ENCODE data around the gene TNRC18. TPM values are rescaled to one million over a fixed set of nuclear protein-coding genes. Genes with fewer than 3 reads are reported as not detected.

TNRC18 gene
- total and polyA plus RNA-seq, 2 of the 8 experiments (the other 6 are each of a cell fraction or from before 2014, with no cell fraction given) = 1.7 to 8.6 TPM

DNA sequence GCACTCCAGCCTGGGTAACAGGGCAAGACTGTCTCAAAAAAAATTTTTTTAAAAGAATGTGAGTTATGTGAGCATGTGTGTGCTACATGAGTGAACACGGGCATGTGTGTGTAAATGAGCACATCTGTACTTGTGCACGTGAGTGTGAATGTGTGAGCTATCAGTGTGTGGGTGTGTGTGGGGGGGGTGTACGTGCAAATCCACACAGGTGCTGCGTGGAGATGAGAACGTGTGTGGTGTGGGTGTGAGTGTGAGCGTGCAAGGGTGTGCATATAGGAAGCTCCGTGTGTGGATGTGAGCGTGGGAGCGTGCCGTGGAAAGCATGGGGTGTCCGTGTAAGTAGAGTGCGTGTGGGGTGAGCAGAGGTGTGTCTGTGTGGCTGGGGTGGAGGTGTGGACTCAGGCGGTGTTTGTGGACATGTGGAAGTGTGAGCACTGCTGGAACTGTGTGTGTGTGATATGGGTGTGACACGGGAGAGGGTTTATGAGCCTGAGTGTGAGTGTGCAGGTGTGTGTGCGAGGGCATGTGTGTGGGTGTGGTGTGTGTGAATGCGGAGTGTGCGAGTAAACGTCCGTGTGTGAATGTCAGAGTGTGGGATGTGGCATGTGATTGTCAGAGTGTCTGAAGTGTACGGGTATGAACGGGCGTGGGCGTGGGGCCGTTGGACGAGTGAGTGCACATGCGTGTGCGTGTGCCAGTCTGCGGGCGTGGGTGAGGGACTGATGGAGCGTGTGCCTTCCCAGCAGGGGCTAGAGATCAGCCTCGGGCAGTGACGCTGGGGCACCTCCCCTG is 45.9 kb upstream of the TNRC18 start:
- WGBS, 2 experiments (ENCODE audit: extremely low coverage in 1 of 2, insufficient coverage in 1 of 2, insufficient read length in 1 of 2, insufficient replicate concordance in 2 of 2, low coverage in 1 of 2, low lambda C conversion rate in 2 of 2, missing lambda C conversion rate in 1 of 2) = 92 to 100% methylated on average over 4 to 31 of the region's 32 CpGs

More for the DNA sequence above, 45.9 kb upstream of the TNRC18 start:
- no peak overlapping the region for H2BK15ac ChIP-seq (ENCODE audit: low read length)
- H2BK120ac ChIP-seq (replicated peaks; ENCODE audit: low read depth, low read length) = no peak overlapping the region
- H3K4me2 ChIP-seq (ENCODE audit: insufficient read depth in 1 of 2, low read depth in 2 of 2, low read length in 2 of 2) = no peak overlapping the region
- FAIRE-seq (no peak), DNase-seq (ENCODE audit: low read depth in 1 of 2, low spot score in 2 of 2) (no peak)
- peak overlapping the region; percentile 77; the same call in 1 of the 2 replicates for H2BK12ac ChIP-seq (ENCODE audit: low read depth, low read length)
- H3K36me3 ChIP-seq (ENCODE audit: control insufficient read depth in 2 of 4, insufficient read depth in 4 of 4, low read length in 3 of 4) = no peaks in the 10 kb centered on the region
- no peaks in the 10 kb centered on the region for H3K9me3 ChIP-seq (ENCODE audit: insufficient read depth in 2 of 2, low read depth in 1 of 2, low read length in 1 of 2)
- no peaks in the 10 kb centered on the region for H3K79me2 ChIP-seq (ENCODE audit: control insufficient read depth in 1 of 2, insufficient read depth in 2 of 2, low read length in 2 of 2)
- H2BK5ac ChIP-seq (ENCODE audit: low read depth, low read length) = peak overlapping the region; percentile 32; the same call in 1 of the 2 replicates
- no peaks in the 10 kb centered on the region for H3K79me1 ChIP-seq (ENCODE audit: low read depth, low read length)
- H3K27me3 ChIP-seq (replicated peaks in 1 of 4; ENCODE audit: control insufficient read depth in 3 of 4, extremely low read depth in 1 of 4, insufficient read depth in 3 of 4, low read length in 3 of 4) = no peaks in the 10 kb centered on the region
- H3K4me3 ChIP-seq (ENCODE audit: extremely low read depth in 1 of 4, insufficient read depth in 2 of 4, low read depth in 3 of 4, low read length in 4 of 4) = no peak overlapping the region
- peaks cover 0 to 10% of the 10 kb centered on the region in 2 experiments for H4K20me1 ChIP-seq (replicated peaks in 1 of 2; ENCODE audit: control insufficient read depth in 1 of 2, insufficient read depth in 2 of 2, low read length in 2 of 2)
- no peaks in the 10 kb centered on the region for H3K4me1 ChIP-seq (replicated peaks in 1 of 4; ENCODE audit: control insufficient read depth in 3 of 4, insufficient read depth in 4 of 4, low read length in 3 of 4)
- H2BK20ac ChIP-seq (ENCODE audit: low read length) = no peak overlapping the region
- H4K8ac ChIP-seq (ENCODE audit: extremely low read depth, insufficient read depth, low read length) = no peak overlapping the region; the same call in 1 of the 2 replicates
- no peak overlapping the region for H2AFZ ChIP-seq (ENCODE audit: low read length)
- TF ChIP-seq GTF2F1 (IDR thresholded peaks at IDR 0.05; ENCODE audit: borderline replicate concordance, low read depth, low read length) (no peak), FOSL1 (IDR thresholded peaks at IDR 0.05; ENCODE audit: insufficient read depth, low read depth, low read length) (no peak), KDM1A (IDR thresholded peaks at IDR 0.05; ENCODE audit: borderline replicate concordance, low read length) (no peak)
- H3K4ac ChIP-seq (replicated peaks; ENCODE audit: insufficient read length, low read depth, low read length) = peak overlapping the region; percentile 38
- H2AK5ac ChIP-seq (ENCODE audit: low read depth, low read length) = peak overlapping the region; percentile 96; the same call in 1 of the 2 replicates
- no peak overlapping the region for H3K18ac ChIP-seq (ENCODE audit: extremely low read depth, low read length)
- H3K23me2 ChIP-seq (ENCODE audit: low read depth, low read length) = no peaks in the 10 kb centered on the region
- H4K91ac ChIP-seq (replicated peaks; ENCODE audit: insufficient read length, low read length) = peak overlapping the region; percentile 54
- H3K9ac ChIP-seq (replicated peaks in 1 of 4; ENCODE audit: extremely low read depth in 1 of 4, low read depth in 3 of 4, low read length in 3 of 4) = no peak overlapping the region
- no peak overlapping the region for H3K14ac ChIP-seq (ENCODE audit: insufficient read length)
- CTCF ChIA-PET (ENCODE audit: partially characterized antibody) = interaction anchor here (0.9 to 2.7 kb wide), 9 partner anchors 8 to 229 kb away, joined by 3 to 12 read pairs (median 4); no protein-coding TSS in a partner anchor
- no peak overlapping the region for H4K5ac ChIP-seq (ENCODE audit: insufficient read length, low read depth, low read length)
- no peak overlapping the region for H3K23ac ChIP-seq (ENCODE audit: insufficient read length)
- no peak overlapping the region for H3K27ac ChIP-seq (ENCODE audit: low read depth, low read length)
- POLR2A ChIA-PET (ENCODE audit: partially characterized antibody) = interaction anchor here (1.7 kb wide), 1 partner anchor 11 kb away, joined by 5 read pairs; no protein-coding TSS in a partner anchor
- H3K56ac ChIP-seq (replicated peaks; ENCODE audit: insufficient read length, low read depth, low read length) = no peak overlapping the region
